ENCODE results near the gene TBC1D19.

DNA sequence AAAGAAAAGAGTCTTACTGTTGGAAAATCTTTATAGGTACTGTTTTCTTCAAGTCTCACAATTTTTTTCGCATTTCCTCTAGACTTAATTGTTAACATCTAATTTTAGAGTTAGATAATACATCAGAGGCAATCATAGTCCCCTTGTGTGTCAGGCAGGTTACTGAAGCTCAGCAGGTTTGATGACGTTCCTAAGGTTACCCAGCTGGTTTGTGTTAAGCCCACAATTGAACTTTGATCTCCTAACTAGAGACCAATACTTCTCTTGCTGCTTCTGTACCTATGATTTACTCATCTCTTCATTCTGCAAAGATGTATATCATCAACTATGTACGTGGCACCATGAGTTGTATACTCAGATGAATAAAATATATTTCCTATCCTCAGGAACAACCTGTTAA, 145.1 kb downstream of the TBC1D19 start:
- TF ChIP-seq, protein P1, sequence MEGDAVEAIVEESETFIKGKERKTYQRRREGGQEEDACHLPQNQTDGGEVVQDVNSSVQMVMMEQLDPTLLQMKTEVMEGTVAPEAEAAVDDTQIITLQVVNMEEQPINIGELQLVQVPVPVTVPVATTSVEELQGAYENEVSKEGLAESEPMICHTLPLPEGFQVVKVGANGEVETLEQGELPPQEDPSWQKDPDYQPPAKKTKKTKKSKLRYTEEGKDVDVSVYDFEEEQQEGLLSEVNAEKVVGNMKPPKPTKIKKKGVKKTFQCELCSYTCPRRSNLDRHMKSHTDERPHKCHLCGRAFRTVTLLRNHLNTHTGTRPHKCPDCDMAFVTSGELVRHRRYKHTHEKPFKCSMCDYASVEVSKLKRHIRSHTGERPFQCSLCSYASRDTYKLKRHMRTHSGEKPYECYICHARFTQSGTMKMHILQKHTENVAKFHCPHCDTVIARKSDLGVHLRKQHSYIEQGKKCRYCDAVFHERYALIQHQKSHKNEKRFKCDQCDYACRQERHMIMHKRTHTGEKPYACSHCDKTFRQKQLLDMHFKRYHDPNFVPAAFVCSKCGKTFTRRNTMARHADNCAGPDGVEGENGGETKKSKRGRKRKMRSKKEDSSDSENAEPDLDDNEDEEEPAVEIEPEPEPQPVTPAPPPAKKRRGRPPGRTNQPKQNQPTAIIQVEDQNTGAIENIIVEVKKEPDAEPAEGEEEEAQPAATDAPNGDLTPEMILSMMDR (IDR thresholded peaks at IDR 0.05): no peak
- no peak for TF ChIP-seq POLR2A (IDR thresholded peaks at IDR 0.05)
- no peak for TF ChIP-seq POLR2AphosphoS5 (IDR thresholded peaks at IDR 0.05)
